Measurements from ENCODE around the gene PLAC1.

The PLAC1 gene

GRCh38 chrX:134658002-134658759 lies at the start of gene PLAC1:
TSS of gene PLAC1 (minus strand) at chrX:134658471. CDS start at chrX:134566682, 91,789 bp downstream.
- DNase-seq: peak in 1 of 2 experiments; percentile 51

- DNase-seq: peak in 1 of 2 experiments; percentile 25
Measured at GRCh38 chrX:134706138-134706537, 47.9 kb upstream of the PLAC1 start.

GRCh38 chrX:134695999-134696398 lies 37.7 kb upstream of the PLAC1 start:
- no peak for DNase-seq

- no peak for DNase-seq
Measured at GRCh38 chrX:134694333-134695322, 36.4 kb upstream of the PLAC1 start.

GRCh38 chrX:134693644-134694043 lies 35.4 kb upstream of the PLAC1 start:
- no peak for DNase-seq

- DNase-seq: no peak
Measured at GRCh38 chrX:134692990-134693389, 34.7 kb upstream of the PLAC1 start.

- DNase-seq: no peak
Measured at GRCh38 chrX:134692233-134692632, 34.0 kb upstream of the PLAC1 start.

- no peak for DNase-seq
Measured at GRCh38 chrX:134691453-134691852, 33.2 kb upstream of the PLAC1 start.

GRCh38 chrX:134688839-134689238 lies 30.6 kb upstream of the PLAC1 start:
- DNase-seq: no peak

GRCh38 chrX:134688031-134688823 lies 30.0 kb upstream of the PLAC1 start:
- no peak for DNase-seq

- DNase-seq: no peak
Measured at GRCh38 chrX:134685668-134686067, 27.4 kb upstream of the PLAC1 start.

GRCh38 chrX:134684956-134685355 lies 26.7 kb upstream of the PLAC1 start:
- peak; percentile 29 to 70 for DNase-seq

- DNase-seq: peak in 1 of 2 experiments; percentile 18
Measured at GRCh38 chrX:134683351-134684005, 25.2 kb upstream of the PLAC1 start.

GRCh38 chrX:134682081-134682480 lies 23.8 kb upstream of the PLAC1 start:
- DNase-seq: no peak

- DNase-seq: no peak
Measured at GRCh38 chrX:134679644-134680043, 21.4 kb upstream of the PLAC1 start.

- DNase-seq: no peak
Measured at GRCh38 chrX:134679221-134679620, 20.9 kb upstream of the PLAC1 start.

GRCh38 chrX:134677332-134677731 lies 19.1 kb upstream of the PLAC1 start:
- DNase-seq: peak in 1 of 2 experiments; percentile 9

- DNase-seq: no peak
Measured at GRCh38 chrX:134676436-134676835, 18.2 kb upstream of the PLAC1 start.

GRCh38 chrX:134673123-134673522 lies 14.9 kb upstream of the PLAC1 start:
- no peak for DNase-seq

- no peak for DNase-seq
Measured at GRCh38 chrX:134672101-134672500, 13.8 kb upstream of the PLAC1 start.

- DNase-seq: no peak
Measured at GRCh38 chrX:134671294-134671693, 13.0 kb upstream of the PLAC1 start.
